ES-I3 (cell line): ENCODE results near the gene CEP112.

Source experiments
- H3K36me3 ChIP-seq: 2 replicates; pipeline ENCODE4 v1.6.1; 2013; ENCODE audit warnings: mild to moderate bottlenecking, low read length, control low read depth, moderate library complexity; ENCODE audit not compliant: insufficient read depth
- H3K4me1 ChIP-seq: 2 replicates; pipeline ENCODE4 v1.6.1; 2013; ENCODE audit warnings: mild to moderate bottlenecking, control low read depth, low read length; ENCODE audit not compliant: insufficient read depth
- H3K9ac ChIP-seq: 2 replicates; pipeline ENCODE4 v1.6.1; 2013; ENCODE audit warnings: low read depth, mild to moderate bottlenecking, low read length, moderate library complexity
- H3K9me3 ChIP-seq: 2 replicates; pipeline ENCODE4 v1.6.1; 2013; ENCODE audit warnings: mild to moderate bottlenecking, low read length, moderate library complexity; ENCODE audit not compliant: control insufficient read depth, insufficient read depth

The CEP112 gene

DNA sequence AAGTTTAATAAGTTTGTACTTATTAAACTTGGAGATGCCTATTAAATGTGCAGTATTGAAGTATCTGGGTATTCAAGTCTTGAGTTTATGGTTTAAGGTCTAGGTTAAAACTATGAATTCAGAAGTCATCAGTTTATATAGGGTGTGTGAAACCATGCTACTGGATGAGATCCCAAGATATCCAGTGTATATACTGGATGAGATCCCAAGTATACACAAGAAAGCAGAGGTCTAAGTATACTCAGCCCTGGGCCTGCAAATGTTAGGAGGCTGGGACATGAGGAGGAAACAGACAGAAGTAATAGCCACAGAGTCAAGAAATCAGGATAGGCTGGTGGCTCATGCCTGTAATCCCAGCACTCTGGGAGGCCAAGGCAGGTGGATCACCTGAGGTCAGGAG is 436.1 kb downstream of the CEP112 start:
- Histone ChIP-seq H3K9ac (no peak overlapping the region), H3K36me3 (no peaks in the 10 kb centered on the region), H3K9me3 (no peaks in the 10 kb centered on the region), H3K4me1 (no peaks in the 10 kb centered on the region)

DNA sequence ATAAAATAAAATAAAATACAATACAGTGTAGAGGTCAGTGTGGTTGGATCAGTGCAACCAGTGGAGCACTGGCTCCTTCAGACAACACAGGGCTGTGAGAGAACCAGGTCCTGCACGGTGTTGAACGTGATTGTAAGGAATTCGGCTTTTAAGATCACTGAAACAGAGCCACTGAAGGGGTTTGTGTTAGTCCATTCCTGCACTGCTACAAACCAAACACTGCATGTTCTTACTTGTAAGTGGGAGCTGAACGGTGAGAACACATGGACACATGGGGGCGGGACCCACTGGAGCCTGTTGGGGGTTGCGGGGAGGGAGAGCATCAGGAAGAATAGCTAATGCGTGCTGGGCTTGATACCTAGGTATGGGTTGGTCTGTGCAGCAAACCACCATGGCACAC is 437.3 kb downstream of the CEP112 start:
- Histone ChIP-seq H3K9ac (no peak overlapping the region), H3K36me3 (no peaks in the 10 kb centered on the region), H3K9me3 (no peaks in the 10 kb centered on the region), H3K4me1 (no peaks in the 10 kb centered on the region)

DNA sequence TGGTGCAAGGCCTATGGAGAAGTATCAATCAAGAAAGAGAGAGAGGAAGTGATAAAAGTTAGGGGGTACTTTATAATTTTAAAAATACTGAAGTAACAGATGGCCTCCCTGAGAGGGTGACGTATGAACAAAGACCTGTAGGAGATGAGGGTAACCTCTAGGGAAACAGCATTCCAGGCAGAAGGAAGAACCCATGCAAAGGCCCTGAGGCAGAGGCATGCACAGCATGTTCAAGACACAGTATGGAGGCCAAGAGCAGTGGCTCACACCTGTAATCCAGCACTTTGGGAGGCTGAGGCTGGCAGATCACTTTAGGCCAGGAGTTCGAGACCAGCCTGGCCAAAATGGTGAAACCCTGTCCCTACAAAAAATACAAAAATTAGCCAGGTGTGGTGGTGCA is 437.9 kb downstream of the CEP112 start:
- H3K9me3 ChIP-seq = no peaks in the 10 kb centered on the region
- H3K9ac ChIP-seq = no peak overlapping the region
- no peaks in the 10 kb centered on the region for H3K36me3 ChIP-seq
- no peaks in the 10 kb centered on the region for H3K4me1 ChIP-seq

DNA sequence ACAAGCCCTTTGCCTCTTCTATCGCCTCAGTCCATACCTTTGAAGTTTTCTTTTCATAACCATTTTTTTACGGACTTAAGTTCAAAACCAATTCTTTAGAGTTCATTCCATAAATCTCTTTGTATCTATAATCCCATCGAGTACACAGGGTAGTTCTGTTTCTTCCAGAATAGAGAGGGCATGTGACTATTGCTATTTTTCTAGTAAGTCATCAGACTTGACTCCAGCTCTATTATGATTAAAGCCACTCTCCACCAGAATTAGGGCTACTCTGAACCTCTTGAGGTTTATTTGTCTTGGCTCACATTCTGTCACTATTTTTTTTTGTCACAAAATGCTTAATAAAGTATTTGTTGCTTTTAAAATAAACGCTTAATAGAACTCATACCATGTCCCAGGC is 438.6 kb downstream of the CEP112 start:
- no peaks in the 10 kb centered on the region for H3K9me3 ChIP-seq
- H3K9ac ChIP-seq = no peak overlapping the region
- H3K4me1 ChIP-seq = no peaks in the 10 kb centered on the region
- H3K36me3 ChIP-seq = no peaks in the 10 kb centered on the region

DNA sequence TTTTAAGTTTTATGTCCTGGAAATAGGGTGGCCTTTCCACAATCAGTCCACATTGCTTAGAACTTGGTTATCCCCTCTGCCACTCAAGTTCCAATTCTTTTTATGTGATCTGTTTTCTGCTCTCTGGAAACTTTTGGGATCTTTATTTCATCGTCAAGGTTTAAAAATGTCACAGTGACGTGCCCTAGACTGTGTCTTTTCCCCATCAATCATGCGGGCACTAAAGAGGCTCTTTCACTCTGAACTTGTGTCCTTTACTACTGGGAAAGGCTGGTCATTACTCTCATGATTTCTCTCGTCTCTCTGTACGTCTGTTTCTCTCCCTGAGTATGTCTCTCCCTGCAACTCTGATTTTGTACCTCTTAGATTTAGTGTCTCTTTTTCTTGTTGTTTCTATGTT is 440.7 kb downstream of the CEP112 start:
- Histone ChIP-seq H3K9ac (no peak overlapping the region), H3K4me1 (no peaks in the 10 kb centered on the region), H3K9me3 (no peaks in the 10 kb centered on the region), H3K36me3 (no peaks in the 10 kb centered on the region)

DNA sequence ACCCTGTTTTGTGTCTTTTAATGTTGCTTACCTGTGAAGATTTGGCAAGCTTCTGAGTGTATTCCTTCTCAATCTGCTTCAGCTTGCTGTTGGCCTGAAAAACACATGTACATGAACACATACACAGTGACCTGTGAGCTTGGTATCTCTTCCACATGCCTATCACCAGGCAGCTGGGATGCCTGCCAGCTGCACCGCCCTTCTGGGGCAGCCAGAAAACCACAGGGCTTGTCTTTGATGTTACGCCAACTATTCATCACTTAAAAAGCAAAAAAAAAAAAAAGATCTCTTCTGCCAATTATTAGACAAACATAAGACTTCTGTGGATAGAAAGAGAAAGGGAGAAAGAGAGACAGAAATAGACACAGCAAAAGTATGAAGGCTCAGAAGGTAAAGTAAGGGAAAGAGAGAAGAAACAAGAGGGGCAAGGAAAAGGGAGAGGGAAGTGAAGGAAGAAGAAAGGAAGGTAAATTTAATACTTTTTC is 441.3 kb downstream of the CEP112 start:
- Histone ChIP-seq H3K9ac (no peak overlapping the region), H3K4me1 (no peaks in the 10 kb centered on the region), H3K36me3 (no peaks in the 10 kb centered on the region), H3K9me3 (no peaks in the 10 kb centered on the region)

DNA sequence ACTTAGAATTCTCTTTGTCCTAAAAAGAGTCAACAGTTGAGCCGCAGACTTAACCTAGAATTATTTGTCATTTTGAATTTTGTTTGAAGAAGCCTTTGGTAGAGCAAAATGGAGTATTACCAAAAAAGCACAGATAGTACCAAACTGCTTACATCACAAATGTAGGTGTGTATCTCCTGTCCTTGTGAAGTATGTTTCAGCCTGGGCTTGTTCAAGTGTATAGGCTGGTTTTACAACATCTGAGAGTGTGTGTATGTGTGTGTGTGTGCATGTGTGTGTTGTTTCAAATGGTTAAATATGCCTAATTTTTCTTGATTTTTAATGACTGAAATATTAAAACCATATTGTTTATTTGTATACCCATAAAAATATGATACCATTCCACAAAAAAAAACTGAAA is 441.8 kb downstream of the CEP112 start:
- Histone ChIP-seq H3K4me1 (no peaks in the 10 kb centered on the region), H3K36me3 (no peaks in the 10 kb centered on the region), H3K9me3 (no peaks in the 10 kb centered on the region), H3K9ac (no peak overlapping the region)

DNA sequence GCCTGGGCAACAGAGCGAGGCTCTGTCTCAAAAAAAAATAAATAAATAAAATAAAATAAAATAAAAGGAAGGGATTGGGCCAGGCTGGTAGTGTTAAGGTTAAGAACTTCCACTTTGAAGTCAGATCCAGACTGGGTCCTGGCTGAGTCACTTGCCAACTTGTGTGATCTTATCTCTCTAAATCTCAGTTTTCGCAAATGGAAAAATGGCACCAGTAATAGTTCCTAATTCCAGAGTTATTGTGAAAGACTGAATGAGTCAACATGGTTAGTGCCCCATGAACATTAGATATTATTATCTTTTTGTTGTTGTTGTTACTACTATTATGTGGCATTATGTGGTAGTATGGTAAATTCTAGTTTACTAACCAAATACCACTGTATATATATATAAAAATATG is 442.5 kb downstream of the CEP112 start:
- H3K9me3 ChIP-seq = no peaks in the 10 kb centered on the region
- H3K9ac ChIP-seq = no peak overlapping the region
- H3K36me3 ChIP-seq = no peaks in the 10 kb centered on the region
- H3K4me1 ChIP-seq = no peaks in the 10 kb centered on the region

DNA sequence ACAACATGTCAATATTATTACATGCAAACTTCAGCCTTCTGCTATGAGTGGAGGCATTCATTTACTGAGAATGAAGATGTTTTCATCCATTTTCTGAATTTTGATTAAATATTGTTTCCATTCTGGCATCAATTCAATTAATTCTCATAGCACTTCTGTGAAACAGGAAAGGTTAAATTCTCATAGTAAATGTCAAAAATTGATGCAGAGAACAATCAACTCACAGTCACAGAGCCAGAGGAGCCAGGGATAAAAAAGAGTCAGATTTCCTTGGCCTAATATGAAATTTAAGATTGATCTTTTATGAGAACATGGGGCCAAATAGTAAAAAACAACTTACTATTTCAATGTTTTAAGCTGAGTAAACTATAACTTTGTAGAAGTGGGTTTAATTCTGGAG is 446.7 kb downstream of the CEP112 start:
- H3K4me1 ChIP-seq = peaks cover 19% of the 10 kb centered on the region
- H3K9ac ChIP-seq = no peak overlapping the region

DNA sequence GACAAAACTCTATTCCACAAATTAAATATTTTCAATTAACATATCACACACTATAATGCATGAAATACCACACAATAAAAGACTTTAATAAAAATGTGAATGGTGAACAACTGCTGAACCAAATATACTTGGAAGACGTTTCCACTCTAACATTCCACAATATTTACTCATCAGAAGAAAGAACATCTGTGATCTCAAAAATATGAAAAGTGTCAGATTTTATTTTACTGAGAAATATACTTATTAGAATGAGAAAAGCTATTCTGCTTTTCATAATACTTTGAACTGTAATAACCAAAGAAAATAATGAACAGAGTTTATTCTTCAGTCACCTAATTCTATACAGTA is 448.7 kb downstream of the CEP112 start:
- peaks cover 3% of the 10 kb centered on the region for H3K9me3 ChIP-seq
- peaks cover 19% of the 10 kb centered on the region for H3K4me1 ChIP-seq
- H3K9ac ChIP-seq = no peak overlapping the region
- H3K36me3 ChIP-seq = no peaks in the 10 kb centered on the region

More for the DNA sequence above, 446.7 kb downstream of the CEP112 start:
- H3K36me3 ChIP-seq = no peaks in the 10 kb centered on the region
- no peaks in the 10 kb centered on the region for H3K9me3 ChIP-seq

DNA sequence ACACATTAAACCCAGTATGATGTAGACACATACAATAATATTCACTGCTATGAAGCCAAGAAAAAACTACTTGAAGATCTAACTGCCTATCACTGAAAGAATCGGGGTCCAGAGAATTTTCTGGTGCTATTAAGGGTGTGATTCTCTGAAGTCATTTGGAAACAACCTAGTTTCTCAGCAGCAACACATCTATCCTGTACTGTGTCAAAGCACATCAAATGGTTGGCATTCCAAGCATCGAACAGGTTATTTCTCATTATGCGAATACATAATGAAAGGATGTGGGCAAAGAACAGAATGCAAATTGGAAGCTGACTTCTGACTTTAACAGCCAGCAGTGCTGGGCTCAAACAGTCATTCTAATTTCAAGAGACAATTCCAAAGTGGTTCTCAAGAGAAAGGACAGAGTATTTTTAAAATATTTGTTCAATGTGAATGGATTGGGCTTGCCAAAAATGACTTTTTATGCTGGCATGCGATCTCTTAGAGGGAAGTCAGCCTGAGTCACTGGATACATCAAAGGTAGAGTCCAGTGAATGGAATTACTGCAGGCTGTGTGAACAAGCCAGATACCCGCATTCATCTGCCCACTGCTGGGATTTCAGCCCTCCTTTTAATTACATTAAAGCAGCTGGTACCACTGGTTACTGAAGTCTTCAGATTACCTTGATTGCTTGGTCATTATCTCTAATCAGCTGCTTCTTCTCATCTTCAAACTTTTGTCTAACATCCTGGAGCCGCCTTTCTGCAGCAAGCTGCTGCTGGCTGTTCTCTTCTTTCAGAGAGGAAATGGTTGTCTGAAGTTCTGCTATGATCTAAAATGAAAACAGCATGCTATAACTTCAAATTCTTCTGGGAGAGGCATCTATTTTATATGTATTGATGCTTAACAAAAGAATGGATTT is 449.3 kb downstream of the CEP112 start:
- H3K4me1 ChIP-seq = peaks cover 19% of the 10 kb centered on the region
- peaks cover 3% of the 10 kb centered on the region for H3K9me3 ChIP-seq
- no peak overlapping the region for H3K9ac ChIP-seq
- H3K36me3 ChIP-seq = no peaks in the 10 kb centered on the region

DNA sequence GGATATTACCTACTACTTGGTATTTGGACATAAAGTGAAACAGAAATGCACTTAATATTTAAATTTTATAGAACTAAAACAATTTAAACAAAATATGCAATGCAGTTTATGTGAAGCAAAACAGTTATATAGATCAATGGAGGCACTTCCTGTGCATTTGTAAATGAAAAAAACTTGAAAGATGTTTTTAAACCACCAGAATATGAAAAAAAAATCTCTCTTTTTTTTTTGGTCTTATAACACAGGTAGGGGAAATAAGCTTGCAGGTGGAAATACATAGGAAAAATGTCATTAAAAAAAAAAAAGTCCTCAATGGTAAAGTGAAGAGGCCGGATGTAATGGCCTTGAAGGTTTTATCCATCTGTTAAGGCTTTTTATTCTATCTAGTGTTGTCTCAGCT is 450.2 kb downstream of the CEP112 start:
- peaks cover 3% of the 10 kb centered on the region for H3K9me3 ChIP-seq
- H3K9ac ChIP-seq = no peak overlapping the region
- no peaks in the 10 kb centered on the region for H3K36me3 ChIP-seq
- peaks cover 19% of the 10 kb centered on the region for H3K4me1 ChIP-seq

DNA sequence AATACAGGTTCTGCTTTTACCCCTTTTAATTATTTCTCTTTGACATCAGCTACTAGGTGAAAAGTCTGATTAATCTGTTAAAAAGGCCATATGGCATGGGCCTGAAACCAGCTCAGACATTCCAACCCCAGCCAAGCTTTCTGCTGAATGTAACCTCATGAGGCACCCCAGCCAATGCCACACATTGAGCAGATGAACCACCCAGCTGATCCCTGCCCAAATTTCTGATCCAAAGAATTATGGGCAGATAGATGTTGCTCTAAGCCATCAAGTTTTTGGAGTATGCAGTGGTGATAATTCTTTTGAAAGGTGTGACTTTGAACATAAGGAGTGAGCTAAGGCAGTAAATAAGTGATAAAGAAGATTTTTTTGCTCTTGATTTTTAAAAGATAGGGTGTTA is 452.9 kb downstream of the CEP112 start:
- Histone ChIP-seq H3K9ac (no peak overlapping the region), H3K9me3 (peaks cover 3% of the 10 kb centered on the region), H3K4me1 (peaks cover 19% of the 10 kb centered on the region), H3K36me3 (no peaks in the 10 kb centered on the region)

DNA sequence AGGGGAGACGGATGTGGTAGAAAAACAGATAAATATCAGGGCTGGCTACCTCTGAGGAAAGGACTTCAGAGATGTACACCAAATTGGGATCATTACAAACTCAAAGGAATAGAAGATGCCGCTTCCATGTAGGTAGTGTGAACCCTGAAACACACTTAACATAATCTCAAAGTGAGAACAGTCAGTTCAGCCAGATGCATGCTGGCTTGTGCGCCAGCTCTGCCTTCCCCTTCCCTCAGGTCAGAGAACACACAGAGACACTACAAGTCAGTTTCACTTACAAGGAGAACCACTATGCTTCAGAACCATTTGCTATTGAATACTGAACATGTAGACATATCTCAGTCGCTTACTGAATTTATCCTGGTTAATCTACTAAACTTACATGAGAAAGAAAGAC is 454.5 kb downstream of the CEP112 start:
- H3K36me3 ChIP-seq = no peaks in the 10 kb centered on the region
- peaks cover 3% of the 10 kb centered on the region for H3K9me3 ChIP-seq
- H3K4me1 ChIP-seq = peaks cover 9% of the 10 kb centered on the region
- H3K9ac ChIP-seq = no peak overlapping the region

DNA sequence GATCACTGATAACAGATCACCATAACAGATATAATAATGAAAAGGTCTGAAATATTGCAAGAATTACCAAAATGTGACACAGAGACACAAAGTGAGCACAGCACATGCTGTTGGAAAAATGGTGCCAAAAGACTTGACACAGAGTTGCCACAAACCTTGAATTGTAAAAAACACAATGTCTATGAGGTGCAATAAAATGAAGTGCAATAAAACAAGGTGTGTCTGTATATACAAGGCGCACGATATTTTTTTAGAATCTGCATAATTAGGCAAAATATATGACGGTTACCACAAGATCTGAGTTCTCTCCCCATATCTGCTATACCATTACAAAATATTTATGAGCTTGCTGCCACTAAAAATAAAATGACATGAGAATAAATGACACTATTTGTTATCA is 458.6 kb downstream of the CEP112 start:
- H3K9ac ChIP-seq = no peak overlapping the region

More for the DNA sequence above, 458.6 kb downstream of the CEP112 start:
- Histone ChIP-seq H3K36me3 (no peaks in the 10 kb centered on the region), H3K4me1 (no peaks in the 10 kb centered on the region), H3K9me3 (no peaks in the 10 kb centered on the region)
